Testis (tissue), 2 donors: ENCODE data around the gene UBE2E3.

Source experiments
- CTCF ChIP-seq, 3 experiments: fragments of 450-650 bp in 2 of 3; fragments of 200-600 bp in 1 of 3; sonication (generic) in 1 of 3; IDR thresholded peaks; one replicate each; pipeline ENCODE4 v1.5.1; 2016 to 2019; ENCODE audit warnings: antibody characterized with exemption in 3 of 3, mild to moderate bottlenecking in 2 of 3, moderate library complexity in 1 of 3
- POLR2A ChIP-seq: fragments of 450-650 bp; IDR thresholded peaks from one replicate; pipeline ENCODE4 v1.6.1; 2017; ENCODE audit warnings: antibody characterized with exemption, mild to moderate bottlenecking, moderate library complexity

- no peak for TF ChIP-seq CTCF (IDR thresholded peaks at IDR 0.05)
- no peak for TF ChIP-seq POLR2A
Observed at GRCh38 chr2:180955101-180955500, 25.3 kb upstream of the UBE2E3 start.
